Measurements from ENCODE around the gene SLC41A1.

SLC41A1 gene

GRCh38 chr1:205775717-205776056 is 37.3 kb downstream of the SLC41A1 start:
- DNase-seq (ENCODE audit: extremely low read depth, low read depth): no peak
- TF ChIP-seq CTCF (IDR thresholded peaks at IDR 0.05; ENCODE audit: low read depth, low read length): no peak

DNA sequence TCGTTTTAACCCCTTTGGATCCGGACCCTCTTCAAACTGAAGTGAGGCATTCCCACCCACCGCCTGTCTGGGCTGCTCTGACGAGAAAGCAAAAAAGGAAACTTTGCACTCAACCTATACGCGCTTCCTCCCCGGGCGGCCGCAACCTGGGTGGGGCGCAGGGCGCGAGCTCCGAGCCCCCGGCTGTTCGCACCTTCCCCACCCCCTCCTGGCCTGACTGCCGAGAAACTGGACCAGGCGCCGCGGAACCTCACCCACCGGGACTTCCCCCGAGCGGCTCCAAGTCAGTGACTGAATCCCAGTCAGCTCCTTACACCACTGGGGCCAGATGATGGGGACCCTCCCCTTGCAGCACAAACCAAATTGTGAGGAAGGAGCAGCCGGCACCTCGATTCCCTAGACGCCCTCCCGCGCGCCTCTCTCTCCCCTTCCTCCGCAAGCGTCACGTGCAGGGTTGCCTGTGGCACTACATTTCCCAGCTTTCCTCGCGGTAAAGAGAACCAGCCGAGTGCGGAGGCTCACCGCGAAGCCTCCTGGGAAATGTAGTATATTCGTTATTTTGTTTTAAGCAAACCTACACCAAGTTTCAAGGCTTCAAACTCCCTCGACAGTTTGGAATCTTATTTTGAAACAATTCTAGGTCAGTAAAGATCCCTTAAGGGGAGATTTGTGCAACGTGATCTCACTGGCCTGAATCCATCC is 37.8 kb downstream of the SLC41A1 start, which contains the start of gene RAB29:
Gene RAB29, minus strand, starts transcription at position 468 of the 702 bp plus-strand sequence. CDS start 526 bp downstream, outside the sequence.
- no peak for TF ChIP-seq CTCF (IDR thresholded peaks at IDR 0.05; ENCODE audit: low read depth, low read length)
- peak; percentile 50 for DNase-seq (ENCODE audit: extremely low read depth, low read depth)

GRCh38 chr1:205774198-205775014 is 38.6 kb downstream of the SLC41A1 start:
- no peak for TF ChIP-seq CTCF (IDR thresholded peaks at IDR 0.05; ENCODE audit: low read depth, low read length)
- no peak for DNase-seq (ENCODE audit: extremely low read depth, low read depth)

GRCh38 chr1:205772607-205773032 is 40.4 kb downstream of the SLC41A1 start:
- no peak for DNase-seq (ENCODE audit: extremely low read depth, low read depth)
- no peak for TF ChIP-seq CTCF (IDR thresholded peaks at IDR 0.05; ENCODE audit: low read depth, low read length)

DNA sequence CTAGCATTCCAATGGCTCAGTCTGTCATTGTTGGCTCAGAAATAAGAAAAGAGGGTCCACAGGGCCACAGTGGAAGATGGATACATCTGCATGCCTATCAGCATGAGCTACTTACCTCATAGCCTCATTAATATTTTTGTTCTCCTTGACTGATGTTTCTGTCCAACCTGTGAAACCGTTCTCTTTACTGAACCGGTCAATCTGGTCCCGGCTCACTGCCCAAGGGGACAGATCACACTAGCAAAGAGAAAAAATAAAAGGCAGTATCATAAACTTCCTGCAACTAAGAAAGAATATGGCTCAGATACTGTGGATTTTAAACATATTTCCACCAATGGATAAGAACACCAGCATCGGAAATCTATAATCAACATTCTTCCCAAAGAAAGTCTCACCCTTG is 42.4 kb downstream of the SLC41A1 start:
- DNase-seq (ENCODE audit: extremely low read depth, low read depth): no peak
- no peak for TF ChIP-seq CTCF (IDR thresholded peaks at IDR 0.05; ENCODE audit: low read depth, low read length)

- TF ChIP-seq CTCF (IDR thresholded peaks at IDR 0.05; ENCODE audit: low read depth, low read length): no peak
- DNase-seq (ENCODE audit: extremely low read depth, low read depth): no peak
These were observed 43.2 kb downstream of the SLC41A1 start for GRCh38 chr1:205769641-205770365.

All from AG09319 (cell line).